ENCODE data around the gene SHOC2. TPM values are rescaled to one million over a fixed set of nuclear protein-coding genes. Genes with fewer than 3 reads are reported as not detected.

Gene SHOC2
- total and polyA plus RNA-seq, 2 experiments from 2014 or later: 23.3 to 33.3 TPM

GRCh38 chr10:110951381-110951780 is 32.0 kb downstream of the SHOC2 start:
- Histone ChIP-seq H3K27ac (ENCODE audit: low read depth) (no peak overlapping the region), H3K36me3 (ENCODE audit: insufficient read depth) (no peaks in the 10 kb centered on the region), H3K27me3 (ENCODE audit: insufficient read depth) (no peaks in the 10 kb centered on the region), H3K4me1 (ENCODE audit: insufficient read depth) (peaks cover 23% of the 10 kb centered on the region), H3F3A (replicated peaks; ENCODE audit: low read depth) (no peaks in the 10 kb centered on the region), H2AFZ (no peak overlapping the region), H4K20me1 (replicated peaks; ENCODE audit: insufficient read depth) (peaks cover 10% of the 10 kb centered on the region), H3K4me3 (no peak overlapping the region), H3K9me2 (ENCODE audit: insufficient read depth) (no peaks in the 10 kb centered on the region), H3K4me2 (no peak overlapping the region), H3K79me2 (replicated peaks; ENCODE audit: insufficient read depth) (peaks cover 58% of the 10 kb centered on the region)
- no peak for TF ChIP-seq STAT1 (IDR thresholded peaks at IDR 0.05; ENCODE audit: unreplicated experiment)
- TF ChIP-seq NANOG (IDR thresholded peaks at IDR 0.05; ENCODE audit: borderline replicate concordance): no peak
- no peak for TF ChIP-seq ZNF462 (CRISPR knock-in tag; IDR thresholded peaks at IDR 0.05)
- no peak for TF ChIP-seq ZNF114 (CRISPR knock-in tag; IDR thresholded peaks at IDR 0.05)
- no peak for TF ChIP-seq CREB1 (CRISPR knock-in tag; IDR thresholded peaks at IDR 0.05; ENCODE audit: low read depth)
- no peak for TF ChIP-seq EZH2phosphoT487 (IDR thresholded peaks at IDR 0.05; ENCODE audit: unreplicated experiment)
- no peak for TF ChIP-seq JUNB (IDR thresholded peaks at IDR 0.05; ENCODE audit: unreplicated experiment)
- no peak for TF ChIP-seq REST (IDR thresholded peaks at IDR 0.05; ENCODE audit: unreplicated experiment)
- TF ChIP-seq ZNF331 (CRISPR knock-in tag; IDR thresholded peaks at IDR 0.05; ENCODE audit: low read depth): no peak
- no peak for TF ChIP-seq POLR2AphosphoS5 (IDR thresholded peaks at IDR 0.05; ENCODE audit: low read depth)
- TF ChIP-seq, protein P1, sequence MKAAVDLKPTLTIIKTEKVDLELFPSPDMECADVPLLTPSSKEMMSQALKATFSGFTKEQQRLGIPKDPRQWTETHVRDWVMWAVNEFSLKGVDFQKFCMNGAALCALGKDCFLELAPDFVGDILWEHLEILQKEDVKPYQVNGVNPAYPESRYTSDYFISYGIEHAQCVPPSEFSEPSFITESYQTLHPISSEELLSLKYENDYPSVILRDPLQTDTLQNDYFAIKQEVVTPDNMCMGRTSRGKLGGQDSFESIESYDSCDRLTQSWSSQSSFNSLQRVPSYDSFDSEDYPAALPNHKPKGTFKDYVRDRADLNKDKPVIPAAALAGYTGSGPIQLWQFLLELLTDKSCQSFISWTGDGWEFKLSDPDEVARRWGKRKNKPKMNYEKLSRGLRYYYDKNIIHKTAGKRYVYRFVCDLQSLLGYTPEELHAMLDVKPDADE (IDR thresholded peaks at IDR 0.05): no peak
- TF ChIP-seq EZH2 (IDR thresholded peaks at IDR 0.05; ENCODE audit: low read depth, unreplicated experiment): no peak
- TF ChIP-seq, protein P2, sequence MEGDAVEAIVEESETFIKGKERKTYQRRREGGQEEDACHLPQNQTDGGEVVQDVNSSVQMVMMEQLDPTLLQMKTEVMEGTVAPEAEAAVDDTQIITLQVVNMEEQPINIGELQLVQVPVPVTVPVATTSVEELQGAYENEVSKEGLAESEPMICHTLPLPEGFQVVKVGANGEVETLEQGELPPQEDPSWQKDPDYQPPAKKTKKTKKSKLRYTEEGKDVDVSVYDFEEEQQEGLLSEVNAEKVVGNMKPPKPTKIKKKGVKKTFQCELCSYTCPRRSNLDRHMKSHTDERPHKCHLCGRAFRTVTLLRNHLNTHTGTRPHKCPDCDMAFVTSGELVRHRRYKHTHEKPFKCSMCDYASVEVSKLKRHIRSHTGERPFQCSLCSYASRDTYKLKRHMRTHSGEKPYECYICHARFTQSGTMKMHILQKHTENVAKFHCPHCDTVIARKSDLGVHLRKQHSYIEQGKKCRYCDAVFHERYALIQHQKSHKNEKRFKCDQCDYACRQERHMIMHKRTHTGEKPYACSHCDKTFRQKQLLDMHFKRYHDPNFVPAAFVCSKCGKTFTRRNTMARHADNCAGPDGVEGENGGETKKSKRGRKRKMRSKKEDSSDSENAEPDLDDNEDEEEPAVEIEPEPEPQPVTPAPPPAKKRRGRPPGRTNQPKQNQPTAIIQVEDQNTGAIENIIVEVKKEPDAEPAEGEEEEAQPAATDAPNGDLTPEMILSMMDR (conservative IDR thresholded peaks at IDR 0.05; ENCODE audit: low read depth in 2 of 2): no peak
- Mint-ChIP-seq H3K36me3 (ENCODE audit: low read depth) (peaks cover 7% of the 10 kb centered on the region; the same call in 2 of the 3 replicates), H3K27me3 (ENCODE audit: insufficient read depth, low read depth, poor library complexity) (peaks cover 6% of the 10 kb centered on the region), H3K27ac (no peak overlapping the region), H3K4me1 (peaks cover 18% of the 10 kb centered on the region), H3K9me3 (peaks cover 3% of the 10 kb centered on the region; the same call in 1 of the 3 replicates), H3K4me3 (no peak overlapping the region)
- DNase-seq (ENCODE audit: low spot score) (no peak), ATAC-seq (no peak)
